Hepatocyte (in vitro differentiated cells): Measurements from ENCODE around the gene GP1BB. TPM values are rescaled to one million over a fixed set of nuclear protein-coding genes. Genes with fewer than 3 reads are reported as not detected.

Experiments used
- DNase-seq: peaks from one replicate; pipeline ENCODE4 v3.0.0-alpha.2; 2016; ENCODE audit warnings: low spot score
- H2AFZ ChIP-seq: fragments of 200-600 bp; sonication (generic); 2 replicates; pipeline ENCODE4 v1.6.0; 2016; ENCODE audit warnings: antibody characterized with exemption, mild to moderate bottlenecking
- H3K27ac ChIP-seq: fragments of 200-600 bp; sonication (generic); 2 replicates; pipeline ENCODE4 v1.5.1; 2016; ENCODE audit warnings: mild to moderate bottlenecking
- H3K27me3 ChIP-seq: fragments of 200-600 bp; sonication (generic); 2 replicates; pipeline ENCODE4 v1.6.1; 2016
- H3K36me3 ChIP-seq: fragments of 200-600 bp; sonication (generic); replicated peaks from 2 replicates; pipeline ENCODE4 v1.5.1; 2016; ENCODE audit warnings: low read depth; ENCODE audit not compliant: insufficient read depth
- H3K4me1 ChIP-seq: fragments of 200-600 bp; sonication (generic); 2 replicates; pipeline ENCODE4 v1.5.1; 2016; ENCODE audit warnings: mild to moderate bottlenecking, moderate library complexity; ENCODE audit not compliant: insufficient read depth
- H3K4me2 ChIP-seq: fragments of 200-600 bp; sonication (generic); 2 replicates; pipeline ENCODE4 v1.6.0; 2016
- H3K4me3 ChIP-seq: fragments of 200-600 bp; sonication (generic); 2 replicates; pipeline ENCODE4 v1.5.1; 2016; ENCODE audit warnings: mild to moderate bottlenecking
- H3K79me2 ChIP-seq: fragments of 200-600 bp; sonication (generic); 2 replicates; pipeline ENCODE4 v1.6.0; 2017; ENCODE audit warnings: mild to moderate bottlenecking
- H3K9me2 ChIP-seq: fragments of 200-600 bp; sonication (generic); replicated peaks from 2 replicates; pipeline ENCODE4 v1.6.0; 2017; ENCODE audit warnings: mild to moderate bottlenecking; ENCODE audit not compliant: insufficient read depth
- H3K9me3 ChIP-seq: fragments of 200-600 bp; sonication (generic); 2 replicates; pipeline ENCODE4 v1.5.1; 2016; ENCODE audit warnings: low read depth, mild to moderate bottlenecking
- H4K20me1 ChIP-seq: fragments of 200-600 bp; sonication (generic); 2 replicates; pipeline ENCODE4 v1.6.0; 2016; ENCODE audit warnings: mild to moderate bottlenecking; ENCODE audit not compliant: insufficient read depth, poor library complexity, severe bottlenecking
- EZH2 ChIP-seq: fragments of 200-600 bp; sonication (generic); IDR thresholded peaks from 2 replicates; pipeline ENCODE4 v1.6.1; 2016; ENCODE audit warnings: antibody characterized with exemption, mild to moderate bottlenecking, borderline replicate concordance
- EZH2phosphoT487 ChIP-seq: fragments of 200-600 bp; sonication (generic); IDR thresholded peaks from one replicate; pipeline ENCODE4 v1.6.1; 2018; ENCODE audit warnings: antibody characterized with exemption, mild to moderate bottlenecking, low read depth, moderate library complexity; ENCODE audit not compliant: unreplicated experiment, severe bottlenecking
- WGBS: methylation state at CpG from one replicate; pipeline ENCODE4 v1.1.6; 2016; ENCODE audit warnings: low lambda C conversion rate; ENCODE audit errors: missing lambda C conversion rate; 5-methylcytosine and 5-hydroxymethylcytosine counted together
- polyA plus RNA-seq: library from polyadenylated mRNA; unstranded; fragments of >200 nt; fragmentation: Nextera tagmentation; extraction: Ambion mirVana; gene quantifications from 2 replicates; pipeline ENCODE4 v1.2.1, GENCODE V29; 2016
- total RNA-seq: library from RNA; depleted of rRNA; stranded (reverse); fragments of >200 nt; gene quantifications from 2 replicates; pipeline ENCODE4 v1.2.3, GENCODE V29; 2014
- TF ChIP-seq, protein P1 (sequence below): fragments of 200-600 bp; sonication (generic); IDR thresholded peaks from 2 replicates; pipeline ENCODE4 v1.5.1; 2016; ENCODE audit warnings: antibody characterized with exemption, mild to moderate bottlenecking; ENCODE audit not compliant: poor library complexity

Gene GP1BB
- total and polyA plus RNA-seq, 2 experiments from 2014 or later: 2.5 to 2.8 TPM

DNA sequence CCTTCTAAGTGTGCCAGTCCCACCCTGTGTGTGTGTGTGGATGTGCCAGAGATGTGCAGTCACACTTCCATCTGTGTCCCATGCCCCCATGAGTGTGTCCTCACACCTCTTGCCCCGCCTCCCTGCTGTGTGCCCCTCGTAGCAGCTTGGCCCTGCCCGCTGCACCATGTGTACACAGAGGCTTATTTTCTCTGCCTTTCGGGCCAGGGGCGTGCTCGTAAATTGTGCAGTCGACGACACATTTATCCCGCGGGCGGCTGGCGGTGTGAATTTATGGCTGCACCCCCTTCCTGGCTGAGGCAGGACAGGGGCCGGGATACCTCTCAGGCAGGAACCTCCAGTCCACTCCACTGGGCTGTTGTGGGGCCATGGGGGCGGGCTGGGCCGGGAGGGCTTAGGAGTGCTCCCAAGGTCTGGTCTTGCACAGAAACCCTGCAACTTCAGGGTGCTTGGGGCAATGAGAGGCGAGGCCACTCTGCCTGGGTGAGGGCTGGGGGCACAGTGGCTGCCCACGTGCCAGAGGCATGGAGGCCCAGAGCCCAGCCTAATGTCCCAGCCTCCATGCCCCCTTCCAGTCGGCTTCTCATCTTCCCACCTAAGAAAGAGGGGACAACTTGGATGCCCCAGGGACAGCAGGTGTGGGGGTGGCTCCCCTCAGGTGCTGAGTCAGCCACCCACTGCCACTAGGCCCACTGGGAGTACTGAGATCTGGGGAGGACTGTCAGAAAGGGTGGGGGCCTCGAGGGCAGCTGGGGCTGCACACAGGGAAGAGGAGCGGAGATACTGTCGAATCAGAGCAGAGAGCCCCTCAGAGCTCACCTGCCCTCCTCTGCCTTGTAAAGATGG lies 12.5 kb downstream of the GP1BB start:
- Histone ChIP-seq H3K9me2 (no peaks in the 10 kb centered on the region), H3K4me3 (no peak overlapping the region), H3K27me3 (no peaks in the 10 kb centered on the region), H3K79me2 (no peaks in the 10 kb centered on the region), H3K4me1 (no peaks in the 10 kb centered on the region), H3K36me3 (no peaks in the 10 kb centered on the region), H4K20me1 (no peaks in the 10 kb centered on the region), H2AFZ (no peak overlapping the region), H3K27ac (no peak overlapping the region), H3K9me3 (no peaks in the 10 kb centered on the region), H3K4me2 (no peak overlapping the region)
- TF ChIP-seq, protein P1, sequence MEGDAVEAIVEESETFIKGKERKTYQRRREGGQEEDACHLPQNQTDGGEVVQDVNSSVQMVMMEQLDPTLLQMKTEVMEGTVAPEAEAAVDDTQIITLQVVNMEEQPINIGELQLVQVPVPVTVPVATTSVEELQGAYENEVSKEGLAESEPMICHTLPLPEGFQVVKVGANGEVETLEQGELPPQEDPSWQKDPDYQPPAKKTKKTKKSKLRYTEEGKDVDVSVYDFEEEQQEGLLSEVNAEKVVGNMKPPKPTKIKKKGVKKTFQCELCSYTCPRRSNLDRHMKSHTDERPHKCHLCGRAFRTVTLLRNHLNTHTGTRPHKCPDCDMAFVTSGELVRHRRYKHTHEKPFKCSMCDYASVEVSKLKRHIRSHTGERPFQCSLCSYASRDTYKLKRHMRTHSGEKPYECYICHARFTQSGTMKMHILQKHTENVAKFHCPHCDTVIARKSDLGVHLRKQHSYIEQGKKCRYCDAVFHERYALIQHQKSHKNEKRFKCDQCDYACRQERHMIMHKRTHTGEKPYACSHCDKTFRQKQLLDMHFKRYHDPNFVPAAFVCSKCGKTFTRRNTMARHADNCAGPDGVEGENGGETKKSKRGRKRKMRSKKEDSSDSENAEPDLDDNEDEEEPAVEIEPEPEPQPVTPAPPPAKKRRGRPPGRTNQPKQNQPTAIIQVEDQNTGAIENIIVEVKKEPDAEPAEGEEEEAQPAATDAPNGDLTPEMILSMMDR: no peak
- TF ChIP-seq EZH2: no peak
- TF ChIP-seq EZH2phosphoT487: no peak
- DNase-seq: no peak
- WGBS: 71% methylated on average over 19 of the region's 21 CpGs

DNA sequence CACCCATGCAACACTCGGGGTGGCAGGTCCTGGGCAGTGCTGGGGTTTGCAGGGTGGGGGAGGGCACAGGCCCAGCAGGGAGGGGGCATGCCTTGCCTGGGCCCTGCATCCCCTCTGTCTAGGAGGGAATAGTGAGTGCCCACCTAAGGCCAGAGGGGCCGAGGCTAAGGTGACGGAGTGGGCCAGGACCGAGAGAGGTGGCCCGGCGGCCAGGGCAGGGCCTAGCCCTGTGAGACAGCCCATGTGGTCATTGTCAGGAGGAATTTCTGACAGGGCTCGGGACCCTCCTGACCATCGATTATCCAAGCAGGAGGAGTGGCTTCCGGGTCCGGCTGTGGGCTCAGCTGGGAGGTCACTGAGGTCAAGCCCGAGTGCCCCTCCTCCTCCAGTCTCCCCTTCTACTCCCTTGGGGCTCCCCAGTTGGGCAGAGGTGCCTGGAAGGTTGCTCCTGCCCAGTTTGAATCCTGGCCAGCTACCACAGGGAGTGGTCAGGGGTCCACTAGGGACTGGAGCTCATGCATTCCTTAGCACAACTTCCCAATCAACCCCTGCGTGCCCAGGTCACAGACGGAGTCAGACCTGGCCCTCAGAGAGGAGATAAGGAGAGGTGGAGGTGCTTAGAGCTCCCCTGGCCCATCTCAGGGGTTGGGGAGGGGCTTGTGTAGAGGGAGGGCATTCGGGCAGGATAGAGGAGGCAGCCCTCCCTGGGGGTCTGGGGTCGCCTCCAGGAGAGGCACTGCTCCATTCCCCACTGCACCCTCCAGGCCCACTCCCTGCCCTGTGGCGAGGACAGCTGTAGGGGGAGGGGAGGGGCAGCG lies 14.7 kb downstream of the GP1BB start:
- DNase-seq: no peak
- Histone ChIP-seq H3K27ac (no peak overlapping the region), H3K9me2 (no peaks in the 10 kb centered on the region), H3K9me3 (no peaks in the 10 kb centered on the region), H2AFZ (no peak overlapping the region), H4K20me1 (no peaks in the 10 kb centered on the region), H3K79me2 (no peaks in the 10 kb centered on the region), H3K36me3 (no peaks in the 10 kb centered on the region), H3K4me1 (no peaks in the 10 kb centered on the region), H3K27me3 (no peaks in the 10 kb centered on the region), H3K4me3 (no peak overlapping the region), H3K4me2 (no peak overlapping the region)
- no peak for TF ChIP-seq EZH2
- TF ChIP-seq EZH2phosphoT487: no peak
- TF ChIP-seq, protein P1: no peak
- 79% methylated on average over 16 of the region's 17 CpGs for WGBS

DNA sequence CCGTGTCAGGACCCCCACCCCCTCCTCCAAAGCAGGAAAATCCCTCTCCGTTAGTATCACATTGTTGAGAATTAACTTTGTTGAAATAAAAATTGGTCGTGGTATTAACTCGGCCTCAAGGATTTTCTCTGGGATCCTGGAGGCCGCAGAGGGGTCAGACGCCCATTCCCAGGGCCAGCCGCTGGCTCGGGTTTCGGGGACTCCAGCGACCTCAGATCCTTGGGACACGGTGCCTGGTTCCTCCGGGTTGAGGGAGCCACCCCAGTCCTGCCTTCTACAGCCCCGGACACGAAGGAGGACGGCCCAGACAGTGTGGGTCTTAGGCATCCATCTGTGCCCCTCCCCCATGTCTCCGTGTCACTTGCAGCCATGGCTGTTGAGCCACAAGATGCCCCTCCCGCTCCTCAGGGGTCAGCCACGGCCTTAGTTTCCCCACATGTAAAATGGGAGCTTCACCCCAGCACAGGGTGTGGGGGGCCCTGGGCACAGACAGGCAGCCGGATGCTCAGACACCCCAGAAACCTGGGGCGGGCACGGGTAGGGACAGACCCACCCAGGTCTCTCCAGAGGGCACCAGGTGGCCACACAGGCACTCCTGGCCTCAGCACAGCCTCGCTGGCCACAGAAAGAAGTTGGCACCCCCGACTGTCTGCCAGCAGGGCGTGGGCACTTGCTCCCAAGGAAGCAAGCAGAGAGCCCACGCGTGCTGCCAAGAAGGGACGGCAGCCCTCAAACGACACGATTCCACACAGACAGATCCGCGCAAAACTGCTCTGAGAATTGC lies 15.5 kb downstream of the GP1BB start:
- H3K4me1 ChIP-seq: no peaks in the 10 kb centered on the region
- TF ChIP-seq, protein P1: no peak
- TF ChIP-seq EZH2phosphoT487: no peak
- TF ChIP-seq EZH2: no peak
- H4K20me1 ChIP-seq: no peaks in the 10 kb centered on the region
- no peaks in the 10 kb centered on the region for H3K27me3 ChIP-seq
- no peak for DNase-seq
- no peaks in the 10 kb centered on the region for H3K9me2 ChIP-seq
- no peak overlapping the region for H3K27ac ChIP-seq
- no peak overlapping the region for H3K4me2 ChIP-seq
- no peaks in the 10 kb centered on the region for H3K79me2 ChIP-seq
- H3K4me3 ChIP-seq: no peak overlapping the region
- no peaks in the 10 kb centered on the region for H3K9me3 ChIP-seq
- 77% methylated on average over 30 of the region's 31 CpGs for WGBS
- H3K36me3 ChIP-seq: no peaks in the 10 kb centered on the region
- H2AFZ ChIP-seq: no peak overlapping the region
